Fibroblast of villous mesenchyme (primary cell): ENCODE results near the gene NLGN1. TPM values are rescaled to one million over a fixed set of nuclear protein-coding genes. Genes with fewer than 3 reads are reported as not detected.

Source experiments
- DNase-seq: peaks from one replicate; pipeline ENCODE4 v3.0.0-alpha.2; 2010; ENCODE audit warnings: low read depth
- H3K4me3 ChIP-seq: 2 replicates; pipeline ENCODE4 v1.5.1; 2011; ENCODE audit warnings: low read depth, mild to moderate bottlenecking, low read length
- total RNA-seq: library from RNA; depleted of rRNA; stranded (reverse); fragments of >200 nt; gene quantifications from 2 replicates; pipeline ENCODE4 v1.2.3, GENCODE V29; 2012
- TF ChIP-seq, protein P1 (sequence below): IDR thresholded peaks from 2 replicates; pipeline ENCODE4 v1.5.1; 2012; ENCODE audit warnings: low read depth, mild to moderate bottlenecking, low read length; ENCODE audit not compliant: insufficient read depth

Gene NLGN1
- total RNA-seq, 1 donor: 18.1 TPM

GRCh38 chr3:174294616-174295015 lies 897.1 kb downstream of the NLGN1 start:
- no peak for DNase-seq
- TF ChIP-seq, protein P1, sequence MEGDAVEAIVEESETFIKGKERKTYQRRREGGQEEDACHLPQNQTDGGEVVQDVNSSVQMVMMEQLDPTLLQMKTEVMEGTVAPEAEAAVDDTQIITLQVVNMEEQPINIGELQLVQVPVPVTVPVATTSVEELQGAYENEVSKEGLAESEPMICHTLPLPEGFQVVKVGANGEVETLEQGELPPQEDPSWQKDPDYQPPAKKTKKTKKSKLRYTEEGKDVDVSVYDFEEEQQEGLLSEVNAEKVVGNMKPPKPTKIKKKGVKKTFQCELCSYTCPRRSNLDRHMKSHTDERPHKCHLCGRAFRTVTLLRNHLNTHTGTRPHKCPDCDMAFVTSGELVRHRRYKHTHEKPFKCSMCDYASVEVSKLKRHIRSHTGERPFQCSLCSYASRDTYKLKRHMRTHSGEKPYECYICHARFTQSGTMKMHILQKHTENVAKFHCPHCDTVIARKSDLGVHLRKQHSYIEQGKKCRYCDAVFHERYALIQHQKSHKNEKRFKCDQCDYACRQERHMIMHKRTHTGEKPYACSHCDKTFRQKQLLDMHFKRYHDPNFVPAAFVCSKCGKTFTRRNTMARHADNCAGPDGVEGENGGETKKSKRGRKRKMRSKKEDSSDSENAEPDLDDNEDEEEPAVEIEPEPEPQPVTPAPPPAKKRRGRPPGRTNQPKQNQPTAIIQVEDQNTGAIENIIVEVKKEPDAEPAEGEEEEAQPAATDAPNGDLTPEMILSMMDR: no peak
- no peak overlapping the region for H3K4me3 ChIP-seq

DNA sequence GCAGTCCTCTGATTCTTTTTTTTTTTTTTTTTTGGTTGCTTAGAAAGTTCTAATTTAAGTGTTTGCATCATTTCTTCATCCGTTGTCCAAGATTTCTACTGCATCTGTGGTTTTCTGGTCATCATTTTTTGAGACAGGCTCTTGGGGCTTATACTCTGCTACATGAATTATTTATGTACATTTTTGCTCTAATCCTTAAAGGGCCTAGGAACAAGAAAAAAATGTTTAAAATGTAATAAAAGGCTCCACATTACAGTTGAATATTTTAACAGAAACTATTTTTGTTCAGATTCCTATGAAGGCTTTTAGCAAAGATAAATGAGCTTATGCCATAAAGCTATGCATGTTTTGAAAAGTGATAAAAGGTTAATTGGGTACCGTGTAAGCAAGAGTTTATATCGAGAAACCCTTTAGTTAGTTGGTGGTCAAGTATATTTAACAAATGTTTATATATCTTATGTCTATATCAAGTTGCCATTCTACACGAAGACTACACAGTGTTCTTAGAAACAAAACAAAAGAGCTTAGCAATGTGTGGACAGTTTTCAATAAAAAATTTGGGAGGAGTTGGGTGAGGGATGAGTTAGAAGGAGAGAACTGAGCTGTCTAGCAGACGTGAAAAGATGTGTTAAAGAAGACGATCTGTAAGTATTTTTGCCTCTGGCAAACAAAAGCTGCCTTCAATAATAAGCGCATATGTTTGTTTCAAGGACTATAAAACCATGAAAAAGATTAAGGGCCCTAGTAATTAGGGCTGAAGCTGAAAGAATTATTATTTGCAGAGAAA lies 898.0 kb downstream of the NLGN1 start:
- no peak overlapping the region for H3K4me3 ChIP-seq
- DNase-seq: no peak
- TF ChIP-seq, protein P1: no peak

DNA sequence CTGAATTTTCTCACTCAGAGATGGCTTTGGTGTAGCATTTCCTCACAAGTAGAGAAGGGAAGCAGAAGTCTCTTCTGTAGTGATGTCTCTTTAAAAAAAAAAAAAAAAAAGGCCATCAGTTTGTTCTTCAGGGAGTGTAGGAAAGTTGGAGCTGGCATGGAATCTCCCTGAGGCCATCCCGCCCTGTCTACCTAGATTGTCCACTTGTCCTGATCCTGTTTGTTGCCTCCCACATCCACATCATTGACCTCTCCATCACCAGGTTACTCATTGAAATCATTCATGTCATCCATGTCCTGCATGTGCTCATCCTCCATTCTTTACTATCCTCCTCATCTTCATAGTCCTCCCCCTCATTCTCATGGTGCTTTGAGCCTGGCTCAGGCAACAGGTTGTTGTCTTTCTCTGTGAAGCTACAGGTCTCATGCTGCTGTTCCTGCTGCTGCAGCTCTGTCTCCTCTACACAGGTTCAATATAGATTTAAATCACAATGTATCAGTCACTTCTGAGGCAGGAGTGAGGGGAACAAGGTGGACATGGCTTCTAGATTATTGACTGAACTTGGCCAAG lies 905.3 kb downstream of the NLGN1 start:
- DNase-seq: no peak
- no peak overlapping the region for H3K4me3 ChIP-seq
- TF ChIP-seq, protein P1: no peak

DNA sequence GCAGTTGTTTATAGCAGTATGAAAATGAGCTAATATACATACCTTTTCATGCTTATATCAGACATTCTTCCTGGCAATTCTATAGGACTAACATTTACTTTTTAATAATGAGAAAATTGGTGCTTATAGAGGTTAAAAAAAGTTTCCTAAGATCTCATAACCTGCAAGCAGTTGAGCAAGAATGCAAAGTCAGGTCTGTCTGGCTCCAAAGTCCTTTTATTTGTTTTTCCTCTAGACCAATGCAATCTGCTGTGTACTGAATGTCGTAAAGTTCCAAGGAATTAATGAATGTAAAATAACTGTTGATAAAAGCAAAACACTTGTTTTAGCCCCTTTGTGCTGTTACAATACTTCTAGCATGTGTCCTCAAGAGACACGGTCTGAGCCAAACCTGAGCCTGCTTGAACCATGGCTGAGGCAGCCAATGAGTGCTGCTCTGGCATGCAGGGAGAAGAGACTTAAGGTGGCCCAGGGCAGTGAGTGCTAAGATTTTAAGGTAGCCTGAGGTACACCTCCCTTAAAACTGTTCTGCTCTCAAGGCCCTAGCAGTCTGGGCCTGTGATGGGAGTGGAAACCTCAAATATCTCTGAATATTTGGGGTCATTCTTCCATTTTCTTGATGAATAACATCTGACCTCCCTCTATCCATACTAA lies 906.5 kb downstream of the NLGN1 start:
- TF ChIP-seq, protein P1: no peak
- no peak for DNase-seq
- no peak overlapping the region for H3K4me3 ChIP-seq

GRCh38 chr3:174308736-174309135 lies 911.2 kb downstream of the NLGN1 start:
- H3K4me3 ChIP-seq: no peak overlapping the region
- DNase-seq: no peak
- TF ChIP-seq, protein P1: no peak

GRCh38 chr3:174310475-174310983 lies 913.0 kb downstream of the NLGN1 start:
- no peak overlapping the region for H3K4me3 ChIP-seq
- no peak for DNase-seq
- TF ChIP-seq, protein P1: no peak
